ENCODE data around the gene MAPKBP1.
"Not testable (repeated sequence)": the region's sequence is repeated elsewhere in the genome, so short reads cannot be mapped to it uniquely, and the experiment has no call there.

MAPKBP1 gene

GRCh38 chr15:41774062-41774881 is at the start of gene MAPKBP1:
Gene MAPKBP1 (plus strand): TSS chr15:41774484. CDS start chr15:41775276, 792 bp downstream.
- peak; percentile 99 for DNase-seq

- DNase-seq, result no peak
Observed at GRCh38 chr15:41727143-41727542, 47.1 kb upstream of the MAPKBP1 start.

GRCh38 chr15:41728061-41728460 is 46.2 kb upstream of the MAPKBP1 start:
- not testable (repeated sequence) for DNase-seq

GRCh38 chr15:41730543-41730942 is 43.7 kb upstream of the MAPKBP1 start:
- DNase-seq, result no peak

- no peak for DNase-seq
Observed at GRCh38 chr15:41732483-41732882, 41.8 kb upstream of the MAPKBP1 start.

GRCh38 chr15:41734079-41734478 is 40.2 kb upstream of the MAPKBP1 start:
- DNase-seq, result no peak

GRCh38 chr15:41735046-41735445 is 39.2 kb upstream of the MAPKBP1 start:
- DNase-seq, result no peak

- DNase-seq, result not testable (repeated sequence)
Observed at GRCh38 chr15:41735492-41735891, 38.8 kb upstream of the MAPKBP1 start.

- no peak for DNase-seq
Observed at GRCh38 chr15:41746802-41747201, 27.5 kb upstream of the MAPKBP1 start.

GRCh38 chr15:41756198-41756597 is 18.1 kb upstream of the MAPKBP1 start:
- DNase-seq, result no peak

- peak; percentile 56 for DNase-seq
Observed at GRCh38 chr15:41772720-41773331, 1.5 kb upstream of the MAPKBP1 start.

- DNase-seq, result no peak
Observed at GRCh38 chr15:41773332-41773728, 954 bp upstream of the MAPKBP1 start.

- no peak for DNase-seq
Observed at GRCh38 chr15:41773729-41774061, 589 bp upstream of the MAPKBP1 start.

GRCh38 chr15:41774882-41775417 is 666 bp downstream of the MAPKBP1 start:
- no peak for DNase-seq

- no peak for DNase-seq
Observed at GRCh38 chr15:41775651-41776050, 1.4 kb downstream of the MAPKBP1 start.

- no peak for DNase-seq
Observed at GRCh38 chr15:41777421-41777973, 3.2 kb downstream of the MAPKBP1 start.

- no peak for DNase-seq
Observed at GRCh38 chr15:41778521-41778920, 4.2 kb downstream of the MAPKBP1 start.

- no peak for DNase-seq
Observed at GRCh38 chr15:41779662-41780157, 5.4 kb downstream of the MAPKBP1 start.

GRCh38 chr15:41780266-41780665 is 6.0 kb downstream of the MAPKBP1 start:
- no peak for DNase-seq

GRCh38 chr15:41780727-41781126 is 6.4 kb downstream of the MAPKBP1 start:
- DNase-seq, result no peak

GRCh38 chr15:41782371-41783282 is 8.3 kb downstream of the MAPKBP1 start:
- DNase-seq, result no peak

- no peak for DNase-seq
Observed at GRCh38 chr15:41783296-41783695, 9.0 kb downstream of the MAPKBP1 start.

GRCh38 chr15:41788262-41788661 is 14.0 kb downstream of the MAPKBP1 start:
- no peak for DNase-seq
